ENCODE results near the gene DIAPH3. TPM values are rescaled to one million over a fixed set of nuclear protein-coding genes. Genes with fewer than 3 reads are reported as not detected.

DIAPH3 gene
- total RNA-seq, 4 donors from 2014 or later: 1.4 to 13.2 (median 2.6) TPM

GRCh38 chr13:59653916-59654315 is 509.8 kb downstream of the DIAPH3 start:
- no peak for DNase-seq
- no peak for TF ChIP-seq POLR2A (IDR thresholded peaks at IDR 0.05)
- no peak overlapping the region for H3K4me3 ChIP-seq
- H3K9me3 ChIP-seq: no peaks in the 10 kb centered on the region
- no peaks in the 10 kb centered on the region for H3K36me3 ChIP-seq
- H3K4me1 ChIP-seq: peaks cover 0 to 8% (median 0%) of the 10 kb centered on the region in 4 donors
- no peaks in the 10 kb centered on the region for H3K27me3 ChIP-seq
- H3K27ac ChIP-seq: no peak overlapping the region

DNA sequence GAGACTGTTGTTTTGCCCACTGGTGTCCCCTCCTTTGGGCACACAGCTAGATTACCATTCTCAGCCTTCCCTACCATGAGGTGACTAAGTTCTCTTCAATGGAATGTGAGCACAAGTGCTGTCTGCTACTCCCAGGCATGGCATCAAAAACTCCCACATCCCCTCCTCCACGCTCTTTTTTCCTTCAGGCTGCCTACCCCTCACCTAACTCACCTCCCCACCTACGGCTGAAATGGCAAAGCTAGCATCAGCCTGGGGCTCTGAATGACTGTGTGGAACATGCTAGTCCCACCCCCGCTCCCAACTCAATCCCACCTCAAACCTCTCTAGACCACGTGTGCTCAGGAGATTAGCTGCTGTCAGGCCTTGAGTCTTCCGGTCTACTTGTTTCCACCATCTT is 512.2 kb downstream of the DIAPH3 start:
- H3K27me3 ChIP-seq: no peaks in the 10 kb centered on the region

GRCh38 chr13:59643906-59644626 is 519.7 kb downstream of the DIAPH3 start:
- no peak overlapping the region for H3K4me3 ChIP-seq
- DNase-seq: no peak
- H3K9me3 ChIP-seq: no peaks in the 10 kb centered on the region
- no peaks in the 10 kb centered on the region for H3K4me1 ChIP-seq
- H3K27me3 ChIP-seq: no peaks in the 10 kb centered on the region
- no peak overlapping the region for H3K27ac ChIP-seq
- TF ChIP-seq POLR2A (IDR thresholded peaks at IDR 0.05) (no peak), CTCF (IDR thresholded peaks at IDR 0.05) (no peak)
- no peaks in the 10 kb centered on the region for H3K36me3 ChIP-seq

More for the DNA sequence above, 512.2 kb downstream of the DIAPH3 start:
- Histone ChIP-seq H3K9me3 (no peaks in the 10 kb centered on the region), H3K4me1 (no peaks in the 10 kb centered on the region), H3K36me3 (no peaks in the 10 kb centered on the region), H3K27ac (no peak overlapping the region), H3K4me3 (no peak overlapping the region)
- DNase-seq: no peak
- no peak for TF ChIP-seq POLR2A (IDR thresholded peaks at IDR 0.05)
- TF ChIP-seq CTCF (IDR thresholded peaks at IDR 0.05): no peak

DNA sequence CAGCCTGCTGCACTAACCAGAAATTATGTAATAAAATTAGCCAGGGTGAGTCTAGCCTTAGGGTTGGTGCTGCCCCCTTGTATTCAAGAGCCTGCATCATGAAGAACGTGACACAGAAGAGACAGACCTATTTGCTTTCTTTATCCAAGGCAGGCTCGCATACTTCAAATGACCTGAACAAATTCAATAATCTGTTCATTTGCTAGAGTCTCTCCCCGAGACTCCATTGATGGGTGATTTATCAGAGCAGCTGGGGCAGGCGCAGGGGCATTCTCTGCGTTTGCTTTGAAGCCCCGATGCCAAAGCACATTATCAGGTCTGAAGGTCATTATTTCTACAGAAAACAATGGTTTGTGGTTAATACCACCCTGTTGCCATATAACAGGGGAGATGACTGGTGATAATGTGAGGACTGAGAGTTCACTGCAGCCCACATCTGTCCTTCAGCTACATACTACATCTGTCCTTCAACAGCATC is 520.3 kb downstream of the DIAPH3 start:
- TF ChIP-seq POLR2A (IDR thresholded peaks at IDR 0.05) (no peak), CTCF (IDR thresholded peaks at IDR 0.05) (no peak)
- no peaks in the 10 kb centered on the region for H3K36me3 ChIP-seq
- H3K27ac ChIP-seq: no peak overlapping the region
- H3K9me3 ChIP-seq: no peaks in the 10 kb centered on the region
- no peaks in the 10 kb centered on the region for H3K4me1 ChIP-seq
- DNase-seq: no peak
- no peak overlapping the region for H3K4me3 ChIP-seq
- H3K27me3 ChIP-seq: no peaks in the 10 kb centered on the region

DNA sequence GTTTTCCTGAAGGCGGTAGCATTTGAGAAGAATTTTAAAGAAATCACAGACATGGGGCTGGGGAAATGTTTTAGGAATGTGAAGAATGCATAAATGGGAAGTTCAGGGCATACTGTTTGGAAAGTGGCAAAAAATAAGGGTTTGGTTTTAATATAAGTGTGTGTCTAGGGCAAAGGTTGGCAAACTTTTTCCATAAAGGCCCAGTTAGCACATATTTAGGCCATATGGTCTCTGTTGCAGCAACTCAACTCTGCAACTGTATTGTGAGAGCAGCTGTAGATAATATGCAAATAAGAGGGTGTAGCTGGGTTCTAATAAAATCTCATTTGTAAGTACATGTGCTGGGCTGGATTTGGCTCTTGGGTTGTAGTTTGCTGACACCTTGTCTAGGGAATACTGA is 521.9 kb downstream of the DIAPH3 start:
- Histone ChIP-seq H3K4me1 (no peaks in the 10 kb centered on the region), H3K27ac (no peak overlapping the region)
- TF ChIP-seq POLR2A (IDR thresholded peaks at IDR 0.05) (no peak), CTCF (IDR thresholded peaks at IDR 0.05) (no peak)

DNA sequence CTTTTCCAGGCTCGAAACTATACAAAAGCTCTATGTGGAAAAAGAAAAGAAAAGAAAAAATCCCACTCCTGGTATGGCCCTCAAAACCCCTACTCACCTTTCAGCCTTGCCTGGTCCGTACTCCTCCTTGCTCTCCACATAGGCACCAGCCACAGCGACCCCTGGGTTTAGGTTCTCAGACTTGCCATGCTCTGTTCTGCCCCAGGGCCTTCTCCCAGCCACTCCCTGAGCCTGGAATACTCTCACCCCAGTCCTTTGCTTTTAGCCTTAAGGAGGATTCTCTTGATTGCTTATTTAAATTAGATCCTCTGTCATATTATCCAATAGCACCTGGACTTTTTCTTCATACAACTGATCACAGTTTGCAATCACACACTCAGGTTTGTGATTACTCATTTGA is 522.5 kb downstream of the DIAPH3 start:
- no peak overlapping the region for H3K4me3 ChIP-seq
- no peak overlapping the region for H3K27ac ChIP-seq
- no peak for DNase-seq
- H3K36me3 ChIP-seq: no peaks in the 10 kb centered on the region
- H3K9me3 ChIP-seq: no peaks in the 10 kb centered on the region
- no peaks in the 10 kb centered on the region for H3K4me1 ChIP-seq
- no peak for TF ChIP-seq POLR2A (IDR thresholded peaks at IDR 0.05)
- no peak for TF ChIP-seq CTCF (IDR thresholded peaks at IDR 0.05)
- H3K27me3 ChIP-seq: no peaks in the 10 kb centered on the region

More for the DNA sequence above, 521.9 kb downstream of the DIAPH3 start:
- Histone ChIP-seq H3K4me3 (no peak overlapping the region), H3K9me3 (no peaks in the 10 kb centered on the region), H3K27me3 (no peaks in the 10 kb centered on the region), H3K36me3 (no peaks in the 10 kb centered on the region)
- DNase-seq: no peak
